ENCODE measurements around the gene OR52E5.

OR52E5 gene

GRCh38 chr11:5933116-5933515, 40.1 kb downstream of the OR52E5 start:
- DNase-seq (ENCODE audit: low spot score) = no peak

- no peak for DNase-seq (ENCODE audit: low spot score)
Measured at GRCh38 chr11:5937868-5938602, 45.0 kb downstream of the OR52E5 start.

GRCh38 chr11:5938603-5938965, 45.6 kb downstream of the OR52E5 start:
- no peak for DNase-seq (ENCODE audit: low spot score)

- DNase-seq (ENCODE audit: low spot score) = no peak
Measured at GRCh38 chr11:5940748-5941147, 47.7 kb downstream of the OR52E5 start.

- no peak for DNase-seq (ENCODE audit: low spot score)
Measured at GRCh38 chr11:5941951-5942350, 48.9 kb downstream of the OR52E5 start, which contains the start of gene OR56A3. TSS of gene OR56A3 (plus strand) at chr11:5942251. CDS start at chr11:5947347, 5,096 bp downstream.

All from D341Med (cell line).